HepG2 (cell line): ENCODE data around the gene PAM16. TPM values are rescaled to one million over a fixed set of nuclear protein-coding genes. Genes with fewer than 3 reads are reported as not detected.

Source experiments
- KDM1A ChIP-seq: IDR thresholded peaks from 2 replicates; pipeline ENCODE4 v1.6.1; 2016; ENCODE audit warnings: missing compliant biosample characterization
- KMT2B ChIP-seq: IDR thresholded peaks from 2 replicates; pipeline ENCODE4 v1.6.1; 2016; ENCODE audit warnings: missing genetic modification reagents, missing compliant biosample characterization
- NCOR1 ChIP-seq: fragments of 200-600 bp; sonication (generic); IDR thresholded peaks from 2 replicates; pipeline ENCODE4 v1.7.0; 2017; ENCODE audit warnings: antibody characterized with exemption, low read length, borderline replicate concordance
- NRL ChIP-seq: sonication (generic); formaldehyde crosslinking; IDR thresholded peaks from 2 replicates; pipeline ENCODE4 v1.5.0; 2020; ENCODE audit warnings: missing genetic modification reagents, mild to moderate bottlenecking, moderate library complexity, borderline replicate concordance
- PRMT3 ChIP-seq: sonication (generic); formaldehyde crosslinking; IDR thresholded peaks from 2 replicates; pipeline ENCODE4 v1.8.1; 2022; ENCODE audit warnings: low read depth, mild to moderate bottlenecking, moderate library complexity, missing genetic modification reagents, borderline replicate concordance
- REL ChIP-seq: sonication (generic); formaldehyde crosslinking; conservative IDR thresholded peaks from 2 replicates; pipeline ENCODE4 v1.8.0; 2022; ENCODE audit warnings: mild to moderate bottlenecking, missing genetic modification reagents, moderate library complexity
- TP53 ChIP-seq: sonication (generic); formaldehyde crosslinking; conservative IDR thresholded peaks from 2 replicates; pipeline ENCODE4 v1.4.0; 2020; ENCODE audit warnings: missing genetic modification reagents
- UBTF ChIP-seq: sonication (generic); formaldehyde crosslinking; IDR thresholded peaks from 2 replicates; pipeline ENCODE4 v1.4.0; 2020; ENCODE audit warnings: mild to moderate bottlenecking, missing genetic modification reagents
- ZBTB33 ChIP-seq: sonication (generic); formaldehyde crosslinking; IDR thresholded peaks from 2 replicates; pipeline ENCODE4 v1.4.0; 2020; ENCODE audit warnings: missing genetic modification reagents
- ZNF101 ChIP-seq: sonication (generic); formaldehyde crosslinking; IDR thresholded peaks from 2 replicates; pipeline ENCODE4 v1.4.0; 2020; ENCODE audit warnings: mild to moderate bottlenecking, low read depth, missing genetic modification reagents, borderline replicate concordance
- ZNF543 ChIP-seq: sonication (generic); formaldehyde crosslinking; IDR thresholded peaks from 2 replicates; pipeline ENCODE4 v1.4.0; 2020; ENCODE audit warnings: mild to moderate bottlenecking, missing genetic modification reagents
- ZNF646 ChIP-seq: sonication (generic); formaldehyde crosslinking; IDR thresholded peaks from 2 replicates; pipeline ENCODE4 v1.9.0; 2021; ENCODE audit warnings: mild to moderate bottlenecking, missing genetic modification reagents
- ZNF687 ChIP-seq: sonication (generic); formaldehyde crosslinking; IDR thresholded peaks from 2 replicates; pipeline ENCODE4 v1.5.1; 2020; ENCODE audit warnings: mild to moderate bottlenecking, missing genetic modification reagents, moderate library complexity
- polyA plus RNA-seq, 8 experiments: library from polyadenylated mRNA; depleted of rRNA in 3 of 8; stranded (reverse) in 7 of 8; unstranded in 1 of 8; fragments of >200 nt; fragmentation: Illumina TruSeq in 4 of 8; extraction: Trizol in 4 of 8; gene quantifications; 2 replicates each; pipeline versions ENCODE4 v1.2.1 to v1.2.3, GENCODE V29; 2011 to 2016; ENCODE audit warnings: low read depth in 4 of 8, missing spikeins in 1 of 8, mixed read lengths in 1 of 8; ENCODE audit not compliant: insufficient read depth in 1 of 8
- total RNA-seq, 5 experiments: library from RNA; depleted of rRNA; stranded (reverse); fragments of >200 nt; fragmentation: Illumina TruSeq; extraction: Trizol; gene quantifications; 2 replicates each; pipeline ENCODE4 v1.2.3, GENCODE V29; 2016; ENCODE audit warnings: low read depth in 1 of 5

Gene PAM16
- total and polyA plus RNA-seq, 2 of the 13 experiments (the other 11 are each of a cell fraction or from before 2014, with no cell fraction given) = 51.5 to 51.8 TPM

- TF ChIP-seq ZNF646 (no peak), NCOR1 (peak; percentile 89), NRL (peak; percentile 59; the same call in 1 of the 2 replicates), ZNF101 (CRISPR knock-in tag) (no peak), KMT2B (CRISPR knock-in tag) (no peak), KDM1A (no peak), ZNF543 (peak; percentile 61; the same call in 1 of the 2 replicates), UBTF (CRISPR knock-in tag) (peak; percentile 75), ZBTB33 (no peak), ZNF687 (CRISPR knock-in tag) (peak; percentile 83), PRMT3 (no peak), REL (CRISPR knock-in tag) (no peak), TP53 (no peak)
Observed at GRCh38 chr16:4372578-4373355, 21.6 kb upstream of the PAM16 start (continued).
